Left kidney (tissue), 8 donors: Measurements from ENCODE around the gene HOATZ. TPM values are rescaled to one million over a fixed set of nuclear protein-coding genes. Genes with fewer than 3 reads are reported as not detected.

ENCODE experiments used
- DNase-seq: peaks from one replicate; pipeline ENCODE4 v3.0.0-alpha.2; 2013
- long read RNA-seq, 8 donors: transcript quantifications; one replicate each; lab custom pipeline, GENCODE V29; 2026
- polyA plus RNA-seq: library from polyadenylated mRNA; unstranded; fragments of 120-200 nt; gene quantifications from one replicate; pipeline ENCODE4 v1.2.1, GENCODE V29; 2013; ENCODE audit not compliant: insufficient read length

The HOATZ gene
- 0.28 TPM for polyA plus RNA-seq
- long read RNA-seq, donor 1, result 0 reads
- long read RNA-seq, donor 2, result 0 reads
- long read RNA-seq, donor 3, result 0 reads
- long read RNA-seq, donor 4, partial matches to known transcripts, result 0 of 1 reads
- long read RNA-seq, donor 4, other reads (novel, unspliced or antisense), result 0 of 1 reads
- long read RNA-seq, donor 5, result 0 reads
- long read RNA-seq, donor 6, result 0 reads
- long read RNA-seq, donor 7, result 0 reads
- long read RNA-seq, donor 8, result 0 reads

GRCh38 chr11:111514216-111515031 lies at the start of gene HOATZ:
HOATZ (plus strand) TSS chr11:111514778; CDS start chr11:111514785, 7 bp downstream.
- no peak for DNase-seq

DNA sequence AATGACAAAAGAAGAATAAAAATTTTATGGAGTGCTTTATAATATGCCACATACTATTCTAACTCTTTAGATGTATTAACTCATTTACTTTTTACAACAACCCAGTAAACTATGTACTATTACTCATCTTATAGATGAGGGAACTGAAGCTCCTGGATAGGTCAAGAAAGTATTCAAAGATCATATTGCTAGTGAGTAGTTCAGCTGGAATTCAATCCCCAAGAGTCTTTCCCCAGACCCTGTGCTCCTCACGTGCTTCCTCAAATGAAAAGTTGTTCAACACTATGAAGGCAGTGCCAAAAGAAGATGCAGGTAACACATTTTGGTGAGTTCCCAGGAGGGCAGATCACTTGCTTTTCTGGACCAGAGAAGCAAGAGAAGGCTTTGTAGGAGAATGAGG lies 49.2 kb upstream of the HOATZ start:
- DNase-seq, result no peak

DNA sequence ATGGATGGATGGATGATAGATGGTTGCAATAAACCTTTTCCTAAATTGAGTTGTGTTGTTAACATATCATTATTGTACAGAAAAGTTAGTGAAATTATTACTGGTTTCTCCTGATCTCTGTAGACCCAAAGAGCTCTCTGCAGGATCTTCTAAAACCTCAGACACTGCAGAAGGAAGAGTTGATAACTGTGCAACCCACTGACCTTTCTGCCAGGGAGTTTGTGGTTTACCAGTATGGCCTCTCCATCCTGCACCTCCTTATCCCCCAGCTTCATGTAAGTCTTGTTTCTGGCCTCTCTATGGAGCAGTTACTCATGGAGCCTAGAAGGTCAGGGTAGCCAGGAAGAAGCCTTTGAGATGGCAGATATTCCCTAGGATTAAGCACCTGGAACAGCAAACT lies 48.0 kb upstream of the HOATZ start:
- no peak for DNase-seq

DNA sequence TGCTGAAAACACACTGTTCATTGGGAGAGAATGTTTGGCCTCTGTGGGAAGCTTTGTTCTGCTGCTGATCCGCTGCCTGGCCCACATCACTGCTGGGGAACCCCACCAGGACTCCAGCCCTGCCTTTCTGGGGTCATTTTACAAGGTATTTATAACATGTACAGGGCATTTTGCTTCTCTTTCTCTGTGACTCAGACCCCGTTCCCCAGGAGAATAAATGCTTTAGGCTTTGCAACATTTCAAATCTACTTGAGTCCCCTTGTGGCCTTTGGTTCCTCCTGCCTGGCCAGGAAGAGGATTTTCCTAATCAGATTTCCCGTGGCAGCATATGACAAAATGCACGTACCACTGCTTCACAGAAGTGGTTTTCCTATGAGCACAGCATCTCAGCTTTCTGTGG lies 45.4 kb upstream of the HOATZ start:
- no peak for DNase-seq

GRCh38 chr11:111472228-111472627 lies 42.4 kb upstream of the HOATZ start:
- DNase-seq, result no peak

GRCh38 chr11:111474432-111474831 lies 40.1 kb upstream of the HOATZ start:
- DNase-seq, result no peak

- DNase-seq, result no peak
Measured at GRCh38 chr11:111476366-111476765, 38.2 kb upstream of the HOATZ start.

- DNase-seq, result no peak
Measured at GRCh38 chr11:111476956-111477355, 37.6 kb upstream of the HOATZ start.

GRCh38 chr11:111477898-111478297 lies 36.7 kb upstream of the HOATZ start:
- DNase-seq, result no peak

DNA sequence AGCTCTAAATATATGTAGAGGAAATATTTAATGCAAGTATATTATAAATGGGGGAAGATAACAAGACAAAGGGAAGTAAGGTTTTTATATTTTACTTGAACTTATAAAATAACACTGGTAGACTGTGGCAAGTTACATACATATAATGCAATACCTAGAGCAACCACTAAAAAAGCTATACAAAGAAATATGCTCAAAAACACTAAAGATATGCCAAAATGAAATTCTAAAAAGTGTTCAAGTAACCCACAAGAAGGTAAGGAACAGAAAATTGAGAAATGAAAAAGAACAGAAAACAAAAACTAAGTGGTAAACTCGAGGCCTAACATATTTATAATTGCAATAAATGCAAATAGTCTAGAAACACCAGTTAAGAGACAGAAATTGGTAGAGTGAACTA lies 34.9 kb upstream of the HOATZ start:
- DNase-seq, result no peak

DNA sequence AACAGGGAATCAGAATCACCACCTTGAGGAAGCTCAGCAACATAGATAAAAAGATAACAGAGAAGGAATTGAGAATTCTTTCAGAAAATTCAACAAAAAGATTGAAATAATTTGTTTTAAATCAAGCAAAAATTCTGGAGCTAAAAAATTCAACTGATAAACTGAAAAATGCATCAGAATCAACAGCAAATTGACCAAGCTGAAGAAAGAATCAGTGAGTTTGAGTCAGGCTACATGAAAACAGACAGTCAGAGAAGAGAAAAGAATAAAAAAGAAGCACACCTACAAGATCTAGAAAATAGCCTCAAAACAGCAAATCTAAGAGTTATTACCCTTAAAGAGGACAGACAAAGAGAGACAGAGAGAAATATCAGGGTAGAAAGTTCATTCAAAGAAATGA lies 31.1 kb upstream of the HOATZ start:
- DNase-seq, result no peak

- no peak for DNase-seq
Measured at GRCh38 chr11:111490496-111490895, 24.1 kb upstream of the HOATZ start.

GRCh38 chr11:111494040-111494439 lies 20.5 kb upstream of the HOATZ start:
- DNase-seq, result no peak

DNA sequence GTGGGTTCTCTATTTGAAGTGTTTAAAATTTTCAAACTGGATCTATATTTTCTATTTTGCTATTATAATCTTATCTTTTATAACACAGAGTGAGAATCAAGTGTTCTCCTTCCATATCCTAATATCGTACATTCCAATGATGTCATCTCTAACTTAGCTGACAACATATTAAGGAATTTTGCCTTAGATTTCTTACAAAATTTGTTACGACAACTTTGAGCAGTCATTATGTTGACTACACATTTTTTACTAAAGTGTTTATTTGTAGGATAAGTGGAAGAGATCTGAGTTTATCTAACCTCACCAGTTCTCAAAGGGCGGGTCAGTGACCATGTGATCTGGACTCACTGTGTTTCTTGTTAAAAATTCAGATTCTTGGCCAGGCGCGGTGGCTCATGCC lies 15.1 kb upstream of the HOATZ start:
- no peak for DNase-seq

- DNase-seq, result no peak
Measured at GRCh38 chr11:111500481-111500880, 14.1 kb upstream of the HOATZ start.

- no peak for DNase-seq
Measured at GRCh38 chr11:111502611-111503010, 12.0 kb upstream of the HOATZ start.

GRCh38 chr11:111510311-111510710 lies 4.3 kb upstream of the HOATZ start:
- no peak for DNase-seq

GRCh38 chr11:111512296-111513239 lies 2.0 kb upstream of the HOATZ start, which contains the start of gene BTG4:
BTG4 (minus strand) TSS chr11:111512386; CDS start chr11:111498776, 13,610 bp downstream.
- no peak for DNase-seq

DNA sequence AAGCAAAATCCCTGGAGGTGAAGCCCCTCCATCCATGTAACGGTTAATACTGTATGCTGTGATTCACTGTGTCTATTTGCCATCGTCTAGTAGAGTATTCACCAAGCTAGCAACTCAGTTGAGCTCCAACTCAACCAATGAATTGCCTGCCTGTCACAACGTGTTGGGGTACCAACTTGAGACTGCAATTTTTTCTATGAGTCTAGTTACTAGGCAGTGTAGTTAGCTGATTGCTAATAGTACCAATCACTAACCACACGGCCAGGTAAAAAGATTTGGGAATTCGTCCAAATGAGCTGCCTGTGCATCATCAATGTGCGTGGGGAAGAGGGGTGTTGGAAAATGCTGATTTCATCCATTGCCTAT lies 1.4 kb upstream of the HOATZ start:
- DNase-seq, result no peak

DNA sequence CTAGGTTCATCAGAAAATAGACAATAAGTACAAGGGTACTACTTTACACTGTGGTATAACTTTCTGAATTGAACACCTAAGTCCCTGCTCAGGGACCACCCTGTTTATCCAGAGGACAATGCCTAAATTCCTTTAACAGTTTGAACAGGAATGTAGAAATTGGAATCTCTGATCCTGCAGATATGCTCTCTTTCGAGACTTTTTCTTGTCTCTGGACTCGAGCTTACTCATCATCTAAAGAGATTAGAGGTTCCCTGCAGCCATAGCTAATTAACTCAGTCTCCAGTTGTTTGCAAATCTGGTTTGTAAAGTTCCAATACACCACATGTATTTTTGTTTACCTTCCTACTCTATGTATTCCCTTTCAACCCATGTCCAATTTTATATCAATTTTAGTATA lies 1.0 kb downstream of the HOATZ start:
- DNase-seq, result no peak

- DNase-seq, result no peak
Measured at GRCh38 chr11:111518668-111519067, 4.1 kb downstream of the HOATZ start.

DNA sequence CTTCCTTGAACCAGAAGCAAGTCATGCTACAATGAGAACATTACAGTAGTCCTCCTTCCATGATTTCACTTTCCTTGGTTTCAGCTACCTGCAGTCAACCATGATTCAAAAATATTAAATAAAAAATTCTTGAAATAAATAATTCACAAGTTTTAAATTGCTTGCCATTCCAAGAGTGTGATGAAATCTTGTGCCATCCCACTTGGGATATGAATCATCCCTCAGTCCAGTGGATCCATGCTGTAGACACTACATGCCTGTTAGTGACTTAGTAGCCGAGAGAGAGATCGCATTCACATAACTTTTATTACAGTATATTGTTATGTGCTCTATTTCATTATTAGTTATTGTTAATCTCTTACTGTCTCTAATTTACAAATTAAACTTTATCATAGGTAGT lies 6.0 kb downstream of the HOATZ start:
- DNase-seq, result no peak

DNA sequence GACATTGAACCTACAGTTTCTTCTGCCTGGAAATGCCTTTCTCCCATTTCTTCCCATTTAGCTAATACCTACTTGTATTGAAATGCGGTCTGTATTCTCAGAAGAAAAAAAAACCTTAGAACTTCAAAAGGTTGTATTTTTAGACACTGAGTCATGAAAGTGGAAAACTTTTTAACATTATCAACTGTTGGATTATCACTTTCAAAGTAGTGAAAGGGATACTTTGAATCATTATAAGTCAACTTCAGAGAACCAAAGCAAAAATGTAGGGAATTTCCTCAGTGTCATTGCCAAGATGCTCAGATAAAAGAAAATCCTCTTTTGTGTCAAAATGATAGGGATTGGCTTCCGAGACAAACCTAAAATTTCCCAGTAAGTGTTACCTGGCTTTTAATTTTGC lies 6.6 kb downstream of the HOATZ start:
- no peak for DNase-seq
